Breast epithelium (tissue), 4 donors: Measurements from ENCODE around the gene NUCB2. TPM values are rescaled to one million over a fixed set of nuclear protein-coding genes. Genes with fewer than 3 reads are reported as not detected.
"Not testable (repeated sequence)": the region's sequence is repeated elsewhere in the genome, so short reads cannot be mapped to it uniquely, and the experiment has no call there.

ENCODE experiments used
- DNase-seq, 2 donors: peaks; one replicate each; pipeline ENCODE4 v3.0.0-alpha.2; 2019; ENCODE audit warnings: low spot score in 2 of 2
- H3K27ac ChIP-seq, 2 donors: fragments of 200-600 bp; sonication (generic) in 1 of 2; one replicate each; pipeline ENCODE4 v1.5.1; 2016 to 2019; ENCODE audit warnings: mild to moderate bottlenecking in 1 of 2
- H3K27me3 ChIP-seq, 2 donors: fragments of 200-600 bp; sonication (generic) in 1 of 2; one replicate each; pipeline versions ENCODE4 v1.5.1 to v1.6.0; 2017 to 2019; ENCODE audit warnings: control low read depth in 1 of 2, mild to moderate bottlenecking in 1 of 2
- H3K36me3 ChIP-seq: fragments of 200-600 bp; one replicate; pipeline ENCODE4 v1.5.1; 2019
- H3K4me1 ChIP-seq, 2 donors: fragments of 200-600 bp; sonication (generic); one replicate each; pipeline ENCODE4 v1.5.1; 2016 to 2019; ENCODE audit warnings: control low read depth in 1 of 2
- H3K4me3 ChIP-seq, 3 donors: fragments of 200-600 bp; sonication (generic); 1 replicate in 2 of 3; 2 replicates in 1 of 3; pipeline ENCODE4 v1.5.1; 2016 to 2019; ENCODE audit warnings: mild to moderate bottlenecking in 3 of 3, moderate library complexity in 2 of 3
- H3K9me3 ChIP-seq, 2 donors: fragments of 200-600 bp; sonication (generic) in 1 of 2; one replicate each; pipeline ENCODE4 v1.5.1; 2016 to 2019; ENCODE audit warnings: control low read depth in 1 of 2
- CTCF ChIP-seq, 3 donors: fragments of 450-650 bp; IDR thresholded peaks; one replicate each; pipeline ENCODE4 v1.5.1; 2016 to 2017; ENCODE audit warnings: antibody characterized with exemption in 3 of 3, mild to moderate bottlenecking in 3 of 3, moderate library complexity in 3 of 3
- POLR2A ChIP-seq: fragments of 450-650 bp; IDR thresholded peaks from one replicate; pipeline ENCODE4 v1.6.1; 2016; ENCODE audit warnings: antibody characterized with exemption, mild to moderate bottlenecking, moderate library complexity
- POLR2AphosphoS5 ChIP-seq, 3 donors: sonication (generic); formaldehyde crosslinking; IDR thresholded peaks; one replicate each; pipeline ENCODE4 v1.6.1; 2017; ENCODE audit warnings: antibody characterized with exemption in 3 of 3
- intact Hi-C: fragments of 100-400 bp; cut with DNase I; formaldehyde crosslinking; loops from one replicate; pipeline ENCODE4 v1.15.1; 2023; ENCODE audit warnings: low total_unique reads
- total RNA-seq, 3 donors: library from RNA; depleted of rRNA; stranded (reverse); fragments of >200 nt; gene quantifications; one replicate each; pipeline ENCODE4 v1.1.0, GENCODE V29; 2016

Gene NUCB2
- total RNA-seq, 3 donors from 2014 or later: 32.6 to 131 (median 69.1) TPM

- H3K27ac ChIP-seq: peak overlapping the region in 1 of 2 donors; percentile 60
- DNase-seq: peak in 1 of 2 donors; percentile 62
- TF ChIP-seq POLR2AphosphoS5 (IDR thresholded peaks at IDR 0.05) (peak in 2 of 3 donors; percentile 57), CTCF (IDR thresholded peaks at IDR 0.05) (no peak), POLR2A (no peak)
- no peaks in the 10 kb centered on the region for H3K36me3 ChIP-seq
- intact Hi-C loops: no loop called here
- H3K9me3 ChIP-seq: no peaks in the 10 kb centered on the region
- no peaks in the 10 kb centered on the region for H3K27me3 ChIP-seq
- H3K4me1 ChIP-seq: no peaks in the 10 kb centered on the region
- no peak overlapping the region for H3K4me3 ChIP-seq
Observed at GRCh38 chr11:17238377-17238776, 38.2 kb upstream of the NUCB2 start.

DNA sequence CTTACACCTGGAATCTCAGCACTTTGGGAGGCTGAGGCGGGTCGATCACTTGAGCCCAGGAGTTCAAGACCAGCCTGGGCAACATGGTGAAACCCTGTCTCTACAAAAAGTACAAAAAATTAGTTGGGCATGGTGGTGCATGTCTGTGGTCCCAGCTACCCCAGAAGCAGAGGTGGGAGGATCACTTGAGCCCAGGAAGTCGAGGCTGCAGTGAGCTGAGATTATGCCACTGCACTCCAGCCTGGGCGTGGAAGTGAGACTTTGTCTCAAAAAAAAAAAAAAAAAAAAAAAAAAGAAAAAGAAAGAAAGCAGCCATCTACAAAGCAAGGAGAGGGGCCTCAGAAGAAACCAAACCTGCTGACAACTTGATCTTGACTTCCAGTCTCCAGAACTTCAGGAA is 36.6 kb upstream of the NUCB2 start:
- intact Hi-C loops: not testable (repeated sequence)

DNA sequence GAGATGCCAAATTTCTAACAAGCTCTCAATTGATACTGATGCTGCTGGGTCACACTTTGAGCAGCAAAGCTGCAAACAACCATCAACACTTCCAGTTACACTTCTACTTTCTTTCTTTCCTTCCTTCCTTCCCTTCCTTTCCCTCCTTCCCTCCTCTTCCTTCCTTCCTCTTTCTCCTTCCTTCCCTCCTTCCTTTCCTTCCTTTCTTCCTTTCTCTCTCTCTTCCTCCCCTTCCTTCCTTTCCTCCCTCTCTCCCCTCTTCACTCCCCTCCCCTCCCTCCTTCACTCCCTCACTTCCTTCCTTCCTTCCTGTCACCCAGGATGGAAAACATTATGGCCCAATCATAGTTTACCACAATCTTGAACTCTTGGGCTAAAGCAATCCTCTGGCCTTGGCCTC is 35.8 kb upstream of the NUCB2 start:
- TF ChIP-seq POLR2A (no peak), POLR2AphosphoS5 (IDR thresholded peaks at IDR 0.05) (no peak), CTCF (IDR thresholded peaks at IDR 0.05) (no peak)
- H3K9me3 ChIP-seq: no peaks in the 10 kb centered on the region
- no peak overlapping the region for H3K27ac ChIP-seq
- no peaks in the 10 kb centered on the region for H3K4me1 ChIP-seq
- H3K27me3 ChIP-seq: no peaks in the 10 kb centered on the region
- intact Hi-C loops: no loop called here
- no peak overlapping the region for H3K4me3 ChIP-seq
- H3K36me3 ChIP-seq: no peaks in the 10 kb centered on the region
- DNase-seq: no peak

More for the DNA sequence above, 36.6 kb upstream of the NUCB2 start:
- H3K27ac ChIP-seq, H3K4me3 ChIP-seq, H3K9me3 ChIP-seq, DNase-seq, H3K36me3 ChIP-seq, H3K27me3 ChIP-seq, H3K4me1 ChIP-seq: not testable (repeated sequence)

- intact Hi-C loops, H3K4me3 ChIP-seq, DNase-seq, H3K9me3 ChIP-seq, H3K36me3 ChIP-seq, H3K27me3 ChIP-seq, H3K4me1 ChIP-seq, H3K27ac ChIP-seq: not testable (repeated sequence)
Observed at GRCh38 chr11:17242954-17243353, 33.6 kb upstream of the NUCB2 start.

- Histone ChIP-seq H3K9me3 (no peaks in the 10 kb centered on the region), H3K27ac (no peak overlapping the region), H3K36me3 (no peaks in the 10 kb centered on the region), H3K27me3 (no peaks in the 10 kb centered on the region), H3K4me3 (no peak overlapping the region), H3K4me1 (no peaks in the 10 kb centered on the region)
- TF ChIP-seq POLR2AphosphoS5 (IDR thresholded peaks at IDR 0.05) (no peak), CTCF (IDR thresholded peaks at IDR 0.05) (no peak), POLR2A (no peak)
- intact Hi-C loops: no loop called here
- no peak for DNase-seq
Observed at GRCh38 chr11:17244046-17244445, 32.5 kb upstream of the NUCB2 start.

DNA sequence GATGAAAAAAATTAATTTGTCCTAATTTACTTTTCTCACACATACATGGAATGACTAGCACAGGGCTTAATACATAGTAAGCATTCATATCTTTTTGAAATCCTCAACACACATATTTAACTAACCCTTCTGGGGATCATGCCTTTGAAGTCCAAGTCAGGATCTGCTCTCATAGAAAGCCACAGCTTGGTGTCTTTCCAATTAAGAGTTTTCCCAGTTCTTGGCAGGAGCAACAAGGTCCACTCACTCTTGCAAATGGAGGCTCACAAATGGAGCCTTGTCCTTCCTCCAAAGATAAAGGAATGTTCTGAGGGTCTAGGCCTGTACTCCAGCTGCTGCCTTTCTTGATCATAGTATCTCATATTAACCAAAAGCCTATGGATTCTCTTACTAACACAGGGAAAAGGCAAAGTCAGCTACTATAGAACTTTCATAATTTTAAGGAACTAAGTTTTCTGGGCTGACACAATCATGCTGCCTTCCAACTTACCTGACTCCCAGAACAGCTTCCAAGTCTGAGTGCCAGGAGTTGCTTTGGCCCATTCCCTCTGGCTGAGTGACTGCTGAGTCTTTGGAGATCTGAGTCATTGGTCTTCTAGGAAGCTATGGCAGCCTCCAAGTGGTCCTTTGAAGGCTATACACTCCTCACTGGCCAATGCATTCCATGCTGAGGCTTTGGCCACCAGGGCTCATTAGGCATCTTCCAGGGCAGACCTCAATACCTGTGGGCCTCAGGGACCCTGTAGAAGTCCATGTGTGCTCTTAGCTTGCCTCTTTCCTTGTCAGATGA is 25.8 kb upstream of the NUCB2 start:
- no peak for DNase-seq
- Histone ChIP-seq H3K9me3 (no peaks in the 10 kb centered on the region), H3K27ac (no peak overlapping the region), H3K4me1 (no peaks in the 10 kb centered on the region), H3K4me3 (no peak overlapping the region), H3K27me3 (no peaks in the 10 kb centered on the region), H3K36me3 (no peaks in the 10 kb centered on the region)
- intact Hi-C loops: no loop called here
- TF ChIP-seq CTCF (IDR thresholded peaks at IDR 0.05): no peak
- TF ChIP-seq POLR2A: no peak
- no peak for TF ChIP-seq POLR2AphosphoS5 (IDR thresholded peaks at IDR 0.05)
